22Rv1 (cell line): ENCODE data around the gene UGT1A5.

Experiments used
- CTCF ChIP-seq: fragments of 450-650 bp; IDR thresholded peaks from 2 replicates; pipeline ENCODE4 v1.5.1; 2017; ENCODE audit warnings: mild to moderate bottlenecking
- ZFX ChIP-seq: fragments of 450-650 bp; IDR thresholded peaks from 2 replicates; pipeline ENCODE4 v1.6.1; 2017; ENCODE audit warnings: antibody characterized with exemption, borderline replicate concordance

GRCh38 chr2:233815861-233816260 is 103.2 kb downstream of the UGT1A5 start:
- TF ChIP-seq CTCF (no peak), ZFX (no peak)
